ENCODE results near the gene IHH. TPM values are rescaled to one million over a fixed set of nuclear protein-coding genes. Genes with fewer than 3 reads are reported as not detected.

IHH gene
- total RNA-seq, 2 donors from 2014 or later, result not detected

DNA sequence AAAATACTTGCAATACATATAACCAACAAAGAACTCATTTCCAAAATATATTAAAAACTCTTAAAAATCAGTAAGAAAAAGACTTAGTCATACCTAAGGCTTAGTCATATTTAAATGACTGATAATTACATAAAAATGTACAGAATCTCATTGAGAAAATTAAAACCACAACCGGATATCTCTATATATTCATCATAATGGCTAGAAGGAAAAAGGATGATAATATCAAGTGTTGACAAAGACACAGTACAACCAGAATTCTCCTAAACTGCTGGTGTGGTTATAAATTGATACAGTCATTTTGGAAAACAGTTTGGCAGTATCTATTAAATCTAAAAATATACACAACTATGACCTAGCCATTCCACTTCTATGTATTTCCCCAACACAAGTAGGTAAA, 27.1 kb upstream of the IHH start:
- no peak for DNase-seq (ENCODE audit: low spot score)
- Histone ChIP-seq H3K4me1 (no peaks in the 10 kb centered on the region), H3K27me3 (no peaks in the 10 kb centered on the region), H3K9me3 (no peaks in the 10 kb centered on the region), H3K27ac (no peak overlapping the region), H3K36me3 (no peaks in the 10 kb centered on the region), H3K4me3 (no peak overlapping the region)
- TF ChIP-seq, protein P1, sequence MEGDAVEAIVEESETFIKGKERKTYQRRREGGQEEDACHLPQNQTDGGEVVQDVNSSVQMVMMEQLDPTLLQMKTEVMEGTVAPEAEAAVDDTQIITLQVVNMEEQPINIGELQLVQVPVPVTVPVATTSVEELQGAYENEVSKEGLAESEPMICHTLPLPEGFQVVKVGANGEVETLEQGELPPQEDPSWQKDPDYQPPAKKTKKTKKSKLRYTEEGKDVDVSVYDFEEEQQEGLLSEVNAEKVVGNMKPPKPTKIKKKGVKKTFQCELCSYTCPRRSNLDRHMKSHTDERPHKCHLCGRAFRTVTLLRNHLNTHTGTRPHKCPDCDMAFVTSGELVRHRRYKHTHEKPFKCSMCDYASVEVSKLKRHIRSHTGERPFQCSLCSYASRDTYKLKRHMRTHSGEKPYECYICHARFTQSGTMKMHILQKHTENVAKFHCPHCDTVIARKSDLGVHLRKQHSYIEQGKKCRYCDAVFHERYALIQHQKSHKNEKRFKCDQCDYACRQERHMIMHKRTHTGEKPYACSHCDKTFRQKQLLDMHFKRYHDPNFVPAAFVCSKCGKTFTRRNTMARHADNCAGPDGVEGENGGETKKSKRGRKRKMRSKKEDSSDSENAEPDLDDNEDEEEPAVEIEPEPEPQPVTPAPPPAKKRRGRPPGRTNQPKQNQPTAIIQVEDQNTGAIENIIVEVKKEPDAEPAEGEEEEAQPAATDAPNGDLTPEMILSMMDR (IDR thresholded peaks at IDR 0.05), result no peak

DNA sequence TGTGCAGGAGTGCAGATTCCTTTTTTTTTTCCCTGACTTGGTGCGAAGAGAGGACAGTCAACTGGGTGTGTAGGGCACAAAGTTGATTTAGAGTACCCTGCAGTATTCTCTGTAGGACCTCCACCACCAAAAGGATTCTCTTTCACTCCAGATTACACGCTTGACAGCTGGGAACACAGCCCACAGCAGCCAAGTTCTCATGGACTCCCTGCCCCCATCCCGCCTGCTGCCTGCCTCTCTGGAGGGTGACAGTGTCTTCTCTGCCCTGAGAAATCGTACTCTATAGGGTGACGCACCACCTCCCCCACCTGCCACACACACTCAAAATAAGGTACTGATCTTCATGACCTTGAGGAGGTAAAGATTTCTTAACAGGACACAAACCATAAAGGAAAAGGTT, 26.6 kb upstream of the IHH start:
- Histone ChIP-seq H3K9me3 (no peaks in the 10 kb centered on the region), H3K4me1 (peaks cover 0 to 1% of the 10 kb centered on the region in 2 donors), H3K4me3 (no peak overlapping the region), H3K27ac (no peak overlapping the region), H3K36me3 (no peaks in the 10 kb centered on the region), H3K27me3 (no peaks in the 10 kb centered on the region)
- TF ChIP-seq, protein P1 (IDR thresholded peaks at IDR 0.05), result no peak
- DNase-seq (ENCODE audit: low spot score), result no peak

DNA sequence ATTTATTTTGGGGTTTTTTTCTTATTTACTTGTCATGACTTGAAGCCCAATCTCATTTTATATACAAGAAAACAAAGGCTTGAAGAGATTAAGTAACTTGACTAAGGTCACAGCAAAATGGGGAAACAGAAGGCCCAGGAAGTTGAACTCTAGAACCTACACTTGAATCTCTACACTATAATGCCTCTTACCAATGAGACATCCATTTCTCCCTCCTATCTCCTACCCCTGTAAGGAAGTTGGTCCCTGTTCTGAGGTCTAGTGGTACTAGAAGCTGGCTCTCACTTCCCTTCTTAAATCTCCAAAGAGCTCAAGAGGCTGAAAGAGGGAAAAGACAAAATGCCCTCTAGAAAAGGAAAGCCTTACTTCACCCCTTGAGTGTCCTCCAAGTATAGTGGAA, 25.5 kb upstream of the IHH start:
- Histone ChIP-seq H3K9me3 (no peaks in the 10 kb centered on the region), H3K4me3 (no peak overlapping the region), H3K36me3 (no peaks in the 10 kb centered on the region), H3K27me3 (no peaks in the 10 kb centered on the region), H3K4me1 (peaks cover 0 to 6% of the 10 kb centered on the region in 2 donors), H3K27ac (no peak overlapping the region)
- TF ChIP-seq, protein P1 (IDR thresholded peaks at IDR 0.05), result no peak
- no peak for DNase-seq (ENCODE audit: low spot score)

- Histone ChIP-seq H3K36me3 (no peaks in the 10 kb centered on the region), H3K4me3 (no peak overlapping the region), H3K9me3 (no peaks in the 10 kb centered on the region), H3K27ac (no peak overlapping the region), H3K4me1 (peaks cover 0 to 6% of the 10 kb centered on the region in 2 donors), H3K27me3 (no peaks in the 10 kb centered on the region)
- DNase-seq (ENCODE audit: low spot score), result no peak
- TF ChIP-seq, protein P1 (IDR thresholded peaks at IDR 0.05), result no peak
These were observed 24.1 kb upstream of the IHH start for GRCh38 chr2:219084791-219085190.

GRCh38 chr2:219082332-219082958, 21.7 kb upstream of the IHH start:
- TF ChIP-seq, protein P1 (IDR thresholded peaks at IDR 0.05), result no peak
- Histone ChIP-seq H3K27me3 (no peaks in the 10 kb centered on the region), H3K36me3 (peaks cover 6% of the 10 kb centered on the region), H3K9me3 (no peaks in the 10 kb centered on the region), H3K4me1 (peaks cover 0 to 6% of the 10 kb centered on the region in 2 donors), H3K4me3 (no peak overlapping the region), H3K27ac (no peak overlapping the region)
- no peak for DNase-seq (ENCODE audit: low spot score)

Data from right atrium auricular region (tissue), 2 donors.